Subcutaneous adipose tissue (tissue), 4 donors: ENCODE data around the gene SND1. TPM values are rescaled to one million over a fixed set of nuclear protein-coding genes. Genes with fewer than 3 reads are reported as not detected.

ENCODE experiments used
- CTCF ChIP-seq: fragments of 450-650 bp; IDR thresholded peaks from one replicate; pipeline ENCODE4 v1.5.1; 2016; ENCODE audit warnings: low read depth, mild to moderate bottlenecking, control low read depth, antibody characterized with exemption, moderate library complexity
- total RNA-seq, 4 donors: library from RNA; depleted of rRNA; stranded (reverse); fragments of >200 nt; gene quantifications; one replicate each; pipeline ENCODE4 v1.1.0, GENCODE V29; 2016

Gene SND1
- total RNA-seq, 4 donors from 2014 or later, result 73.9 to 98.3 (median 88.9) TPM

GRCh38 chr7:128076796-128077271, 424.8 kb downstream of the SND1 start:
- no peak for TF ChIP-seq CTCF

GRCh38 chr7:128078309-128078708, 426.3 kb downstream of the SND1 start:
- TF ChIP-seq CTCF, result no peak

- no peak for TF ChIP-seq CTCF
These were observed 428.2 kb downstream of the SND1 start for GRCh38 chr7:128080169-128080568.

GRCh38 chr7:128081351-128081750, 429.4 kb downstream of the SND1 start:
- no peak for TF ChIP-seq CTCF

- no peak for TF ChIP-seq CTCF
These were observed 429.8 kb downstream of the SND1 start for GRCh38 chr7:128081808-128082207.

GRCh38 chr7:128082431-128082830, 430.4 kb downstream of the SND1 start:
- no peak for TF ChIP-seq CTCF

- no peak for TF ChIP-seq CTCF
These were observed 433.1 kb downstream of the SND1 start for GRCh38 chr7:128084896-128085608.
